Heart left ventricle (tissue), 13 donors: ENCODE measurements around the gene ZMYM3.

Experiments
- CTCF ChIP-seq, 12 donors: fragments of 200-600 bp; sonication (generic) in 4 of 12; IDR thresholded peaks; one replicate each; pipeline versions ENCODE4 v1.5.0 to v1.8.0; 2018 to 2022; ENCODE audit warnings: antibody characterized with exemption in 12 of 12, mild to moderate bottlenecking in 5 of 12
- POLR2A ChIP-seq, 2 donors: fragments of 450-650 bp; IDR thresholded peaks; one replicate each; pipeline ENCODE4 v1.6.1; 2017; ENCODE audit warnings: antibody characterized with exemption in 2 of 2, mild to moderate bottlenecking in 2 of 2, moderate library complexity in 2 of 2
- donor health status: ischemic (EF 13 %, LVEDD 7.1; RV severe dilation, severe dysfunction).
- donor health status: DM: no; HTN: yes; CAD: no.
- donor health status: DM: no; HTN: no; CAD: no.
- donor health status: ischemic (EF 25% LVEDD 6.9; RV normal size, moderate dysfunction).
- donor health status: ischemic (EF 25% LVEDD 5.7; RV mildly dilated, moderate dysfunction).
- donor health status: ischemic (EF 35%, LVEDD 5.7; RV mildly dilated, moderate dysfunction).
- donor health status: nonischemic (EF 11% LVEDD 7.7; RV severe dilation, severe dysfunction).
- donor health status: DM: yes; HTN: yes; CAD: no.
- donor health status: PGD.
- donor health status: ischemic (EF 29% LVEDD 5.4; RV normal size, mild dysfunction).
- donor health status: nonischemic (EF 23%, LVEDD 6.1; RV moderate dilation, normal function).

GRCh38 chrX:71301195-71301924, 47.4 kb upstream of the ZMYM3 start, which contains the start of gene ITGB1BP2:
- TF ChIP-seq CTCF (IDR thresholded peaks at IDR 0.05) (no peak), POLR2A (IDR thresholded peaks at IDR 0.05) (peak; percentile 3 to 53)
